ENCODE results near the gene ANKFN1.

Gene ANKFN1

GRCh38 chr17:56482229-56482628 lies 329.0 kb downstream of the ANKFN1 start:
- no peaks in the 10 kb centered on the region for H3K9me3 ChIP-seq (ENCODE audit: control extremely low read depth in 1 of 5, control insufficient read depth in 4 of 5, insufficient read depth in 2 of 5, low read depth in 1 of 5, low read length in 4 of 5)
- no peaks in the 10 kb centered on the region for H3K27me3 ChIP-seq (replicated peaks in 2 of 5; ENCODE audit: control insufficient read depth in 4 of 5, insufficient read depth in 5 of 5, low read length in 4 of 5)
- ChIA-PET POLR2A (no interaction called here), CTCF (no interaction called here)
- H3K36me3 ChIP-seq (ENCODE audit: control insufficient read depth in 4 of 4, insufficient read depth in 4 of 4, low read length in 3 of 4): no peaks in the 10 kb centered on the region
- DNase-seq: no peak
- no peaks in the 10 kb centered on the region for H3K4me1 ChIP-seq (ENCODE audit: control extremely low read depth in 1 of 4, control insufficient read depth in 4 of 4, insufficient read depth in 4 of 4, low read length in 3 of 4)
- WGBS (ENCODE audit: insufficient coverage): 100% methylated on average over 5 of the region's 6 CpGs
- H3K4me3 ChIP-seq (ENCODE audit: control insufficient read depth in 1 of 7, extremely low read depth in 1 of 7, insufficient read depth in 4 of 7, low read depth in 2 of 7, low read length in 6 of 7): no peak overlapping the region
- H3K27ac ChIP-seq (ENCODE audit: insufficient read depth in 1 of 2, low read depth in 1 of 2, low read length in 2 of 2, poor library complexity in 1 of 2, severe bottlenecking in 2 of 2): no peak overlapping the region

DNA sequence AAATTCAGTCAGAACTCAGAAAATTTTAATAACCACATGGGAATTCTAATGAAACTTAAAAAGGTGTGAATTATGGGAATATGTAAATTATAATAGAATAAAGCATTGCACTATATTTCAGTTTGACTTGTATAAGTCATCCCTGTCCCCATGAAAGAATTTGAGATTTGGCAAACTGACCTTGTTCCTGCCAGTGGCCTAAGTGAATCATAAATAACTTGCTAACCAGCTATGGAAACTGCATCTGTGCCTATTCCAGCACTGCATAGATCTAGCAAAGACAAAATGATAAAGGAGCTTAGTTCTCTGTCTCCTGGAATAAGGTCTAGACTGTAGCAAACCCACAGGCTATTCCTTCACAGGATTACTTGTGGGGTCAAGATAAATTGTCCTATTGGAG lies 333.5 kb downstream of the ANKFN1 start:
- no peaks in the 10 kb centered on the region for H3K4me1 ChIP-seq (ENCODE audit: control extremely low read depth in 1 of 4, control insufficient read depth in 4 of 4, insufficient read depth in 4 of 4, low read length in 3 of 4)
- no peaks in the 10 kb centered on the region for H3K27me3 ChIP-seq (replicated peaks in 2 of 5; ENCODE audit: control insufficient read depth in 4 of 5, insufficient read depth in 5 of 5, low read length in 4 of 5)
- ChIA-PET POLR2A (no interaction called here), CTCF (no interaction called here)
- no peak overlapping the region for H3K27ac ChIP-seq (ENCODE audit: insufficient read depth in 1 of 2, low read depth in 1 of 2, low read length in 2 of 2, poor library complexity in 1 of 2, severe bottlenecking in 2 of 2)
- no peak for DNase-seq
- H3K9me3 ChIP-seq (ENCODE audit: control extremely low read depth in 1 of 5, control insufficient read depth in 4 of 5, insufficient read depth in 2 of 5, low read depth in 1 of 5, low read length in 4 of 5): no peaks in the 10 kb centered on the region
- no peak overlapping the region for H3K4me3 ChIP-seq (ENCODE audit: control insufficient read depth in 1 of 7, extremely low read depth in 1 of 7, insufficient read depth in 4 of 7, low read depth in 2 of 7, low read length in 6 of 7)
- no peaks in the 10 kb centered on the region for H3K36me3 ChIP-seq (ENCODE audit: control insufficient read depth in 4 of 4, insufficient read depth in 4 of 4, low read length in 3 of 4)

- WGBS (ENCODE audit: insufficient coverage): 100% methylated on average over 1 of the region's 2 CpGs
- CTCF ChIA-PET: no interaction called here
- POLR2A ChIA-PET: no interaction called here
- Histone ChIP-seq H3K36me3 (ENCODE audit: control insufficient read depth in 4 of 4, insufficient read depth in 4 of 4, low read length in 3 of 4) (no peaks in the 10 kb centered on the region), H3K27me3 (replicated peaks in 2 of 5; ENCODE audit: control insufficient read depth in 4 of 5, insufficient read depth in 5 of 5, low read length in 4 of 5) (no peaks in the 10 kb centered on the region), H3K4me1 (ENCODE audit: control extremely low read depth in 1 of 4, control insufficient read depth in 4 of 4, insufficient read depth in 4 of 4, low read length in 3 of 4) (no peaks in the 10 kb centered on the region), H3K4me3 (ENCODE audit: control insufficient read depth in 1 of 7, extremely low read depth in 1 of 7, insufficient read depth in 4 of 7, low read depth in 2 of 7, low read length in 6 of 7) (no peak overlapping the region), H3K9me3 (ENCODE audit: control extremely low read depth in 1 of 5, control insufficient read depth in 4 of 5, insufficient read depth in 2 of 5, low read depth in 1 of 5, low read length in 4 of 5) (no peaks in the 10 kb centered on the region), H3K27ac (ENCODE audit: insufficient read depth in 1 of 2, low read depth in 1 of 2, low read length in 2 of 2, poor library complexity in 1 of 2, severe bottlenecking in 2 of 2) (no peak overlapping the region)
- DNase-seq: no peak
Observed at GRCh38 chr17:56488800-56489199, 335.5 kb downstream of the ANKFN1 start.

- Histone ChIP-seq H3K27me3 (replicated peaks in 2 of 5; ENCODE audit: control insufficient read depth in 4 of 5, insufficient read depth in 5 of 5, low read length in 4 of 5) (no peaks in the 10 kb centered on the region), H3K36me3 (ENCODE audit: control insufficient read depth in 4 of 4, insufficient read depth in 4 of 4, low read length in 3 of 4) (no peaks in the 10 kb centered on the region), H3K4me3 (ENCODE audit: control insufficient read depth in 1 of 7, extremely low read depth in 1 of 7, insufficient read depth in 4 of 7, low read depth in 2 of 7, low read length in 6 of 7) (no peak overlapping the region), H3K4me1 (ENCODE audit: control extremely low read depth in 1 of 4, control insufficient read depth in 4 of 4, insufficient read depth in 4 of 4, low read length in 3 of 4) (no peaks in the 10 kb centered on the region), H3K9me3 (ENCODE audit: control extremely low read depth in 1 of 5, control insufficient read depth in 4 of 5, insufficient read depth in 2 of 5, low read depth in 1 of 5, low read length in 4 of 5) (no peaks in the 10 kb centered on the region), H3K27ac (ENCODE audit: insufficient read depth in 1 of 2, low read depth in 1 of 2, low read length in 2 of 2, poor library complexity in 1 of 2, severe bottlenecking in 2 of 2) (no peak overlapping the region)
- ChIA-PET POLR2A (no interaction called here), CTCF (interaction anchor here (1.0 to 1.6 kb wide), 2 partner anchors 10 kb away, joined by 4 to 6 read pairs; no protein-coding TSS in a partner anchor)
- WGBS (ENCODE audit: insufficient coverage): 100% methylated on average over 1 of the region's 2 CpGs
- DNase-seq: no peak
Observed at GRCh38 chr17:56489980-56490379, 336.7 kb downstream of the ANKFN1 start.

DNA sequence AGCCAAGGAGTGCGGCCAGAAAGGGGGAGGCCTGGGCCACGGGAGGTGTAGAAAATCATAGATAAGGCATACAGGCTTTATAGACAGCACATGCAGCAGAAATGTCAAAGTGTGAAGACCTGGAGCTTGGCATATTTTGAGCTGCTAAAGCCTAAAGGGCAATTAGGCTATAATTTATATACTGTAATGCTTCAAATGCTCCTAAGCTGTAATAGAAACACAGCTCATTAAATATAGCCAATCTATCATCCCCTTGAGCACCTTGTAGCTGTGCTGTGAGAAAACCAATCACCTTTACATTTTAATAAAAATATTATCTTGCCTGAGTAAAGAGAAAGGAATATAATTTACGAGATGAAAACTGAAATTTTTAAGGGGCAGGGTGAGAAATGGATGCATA lies 342.3 kb downstream of the ANKFN1 start:
- no peaks in the 10 kb centered on the region for H3K36me3 ChIP-seq (ENCODE audit: control insufficient read depth in 4 of 4, insufficient read depth in 4 of 4, low read length in 3 of 4)
- ChIA-PET POLR2A (no interaction called here), CTCF (no interaction called here)
- DNase-seq: no peak
- WGBS (ENCODE audit: insufficient coverage): 100% methylated on average over 3 of the region's 3 CpGs
- H3K27ac ChIP-seq (ENCODE audit: insufficient read depth in 1 of 2, low read depth in 1 of 2, low read length in 2 of 2, poor library complexity in 1 of 2, severe bottlenecking in 2 of 2): no peak overlapping the region
- H3K9me3 ChIP-seq (ENCODE audit: control extremely low read depth in 1 of 5, control insufficient read depth in 4 of 5, insufficient read depth in 2 of 5, low read depth in 1 of 5, low read length in 4 of 5): no peaks in the 10 kb centered on the region
- no peak overlapping the region for H3K4me3 ChIP-seq (ENCODE audit: control insufficient read depth in 1 of 7, extremely low read depth in 1 of 7, insufficient read depth in 4 of 7, low read depth in 2 of 7, low read length in 6 of 7)
- H3K27me3 ChIP-seq (replicated peaks in 2 of 5; ENCODE audit: control insufficient read depth in 4 of 5, insufficient read depth in 5 of 5, low read length in 4 of 5): no peaks in the 10 kb centered on the region
- peaks cover 0 to 2% (median 0%) of the 10 kb centered on the region in 4 experiments for H3K4me1 ChIP-seq (ENCODE audit: control extremely low read depth in 1 of 4, control insufficient read depth in 4 of 4, insufficient read depth in 4 of 4, low read length in 3 of 4)

GRCh38 chr17:56497132-56497531 lies 343.9 kb downstream of the ANKFN1 start:
- H3K4me3 ChIP-seq (ENCODE audit: control insufficient read depth in 1 of 7, extremely low read depth in 1 of 7, insufficient read depth in 4 of 7, low read depth in 2 of 7, low read length in 6 of 7): no peak overlapping the region
- no peak for DNase-seq
- H3K36me3 ChIP-seq (ENCODE audit: control insufficient read depth in 4 of 4, insufficient read depth in 4 of 4, low read length in 3 of 4): no peaks in the 10 kb centered on the region
- WGBS (ENCODE audit: insufficient coverage): no CpG with 5 or more reads among the region's 2 CpGs
- peaks cover 0 to 6% (median 1%) of the 10 kb centered on the region in 4 experiments for H3K4me1 ChIP-seq (ENCODE audit: control extremely low read depth in 1 of 4, control insufficient read depth in 4 of 4, insufficient read depth in 4 of 4, low read length in 3 of 4)
- no peaks in the 10 kb centered on the region for H3K27me3 ChIP-seq (replicated peaks in 2 of 5; ENCODE audit: control insufficient read depth in 4 of 5, insufficient read depth in 5 of 5, low read length in 4 of 5)
- ChIA-PET POLR2A (no interaction called here), CTCF (interaction anchor here (0.9 to 1.2 kb wide), 3 partner anchors 11 to 539 kb away, joined by 3 read pairs; no protein-coding TSS in a partner anchor)
- H3K27ac ChIP-seq (ENCODE audit: insufficient read depth in 1 of 2, low read depth in 1 of 2, low read length in 2 of 2, poor library complexity in 1 of 2, severe bottlenecking in 2 of 2): no peak overlapping the region
- H3K9me3 ChIP-seq (ENCODE audit: control extremely low read depth in 1 of 5, control insufficient read depth in 4 of 5, insufficient read depth in 2 of 5, low read depth in 1 of 5, low read length in 4 of 5): no peaks in the 10 kb centered on the region

- ChIA-PET POLR2A (no interaction called here), CTCF (interaction anchor here (0.7 to 3.3 kb wide), 11 partner anchors 8 to 272 kb away, joined by 3 to 12 read pairs (median 3); no protein-coding TSS in a partner anchor)
- Histone ChIP-seq H3K27ac (ENCODE audit: insufficient read depth in 1 of 2, low read depth in 1 of 2, low read length in 2 of 2, poor library complexity in 1 of 2, severe bottlenecking in 2 of 2) (no peak overlapping the region), H3K36me3 (ENCODE audit: control insufficient read depth in 4 of 4, insufficient read depth in 4 of 4, low read length in 3 of 4) (no peaks in the 10 kb centered on the region), H3K4me1 (ENCODE audit: control extremely low read depth in 1 of 4, control insufficient read depth in 4 of 4, insufficient read depth in 4 of 4, low read length in 3 of 4) (peaks cover 0 to 15% (median 1%) of the 10 kb centered on the region in 4 experiments), H3K27me3 (replicated peaks in 2 of 5; ENCODE audit: control insufficient read depth in 4 of 5, insufficient read depth in 5 of 5, low read length in 4 of 5) (no peaks in the 10 kb centered on the region), H3K4me3 (ENCODE audit: control insufficient read depth in 1 of 7, extremely low read depth in 1 of 7, insufficient read depth in 4 of 7, low read depth in 2 of 7, low read length in 6 of 7) (no peak overlapping the region), H3K9me3 (ENCODE audit: control extremely low read depth in 1 of 5, control insufficient read depth in 4 of 5, insufficient read depth in 2 of 5, low read depth in 1 of 5, low read length in 4 of 5) (no peaks in the 10 kb centered on the region)
- WGBS (ENCODE audit: insufficient coverage): no CpG with 5 or more reads among the region's 1 CpG
- peak; percentile 46 to 69 (median 58) for DNase-seq
Observed at GRCh38 chr17:56499799-56500388, 346.6 kb downstream of the ANKFN1 start.
